ENCODE data around the gene SPTBN2.

Gene SPTBN2

GRCh38 chr11:66685276-66686099, 43.5 kb downstream of the SPTBN2 start:
- no peaks in the 10 kb centered on the region for H3K27me3 ChIP-seq (replicated peaks; ENCODE audit: control insufficient read depth, insufficient read depth, low read length)
- H3K36me3 ChIP-seq (ENCODE audit: control insufficient read depth, insufficient read depth, low read length) = no peaks in the 10 kb centered on the region
- no peak for DNase-seq (ENCODE audit: extremely low read depth, insufficient read length)
- H3K4me3 ChIP-seq (replicated peaks; ENCODE audit: low read depth, low read length) = no peak overlapping the region
- TF ChIP-seq CTCF (IDR thresholded peaks at IDR 0.05; ENCODE audit: insufficient read depth, low read length, poor library complexity, severe bottlenecking) = no peak

GRCh38 chr11:66684635-66685034, 44.4 kb downstream of the SPTBN2 start:
- Histone ChIP-seq H3K36me3 (ENCODE audit: control insufficient read depth, insufficient read depth, low read length) (no peaks in the 10 kb centered on the region), H3K4me3 (replicated peaks; ENCODE audit: low read depth, low read length) (no peak overlapping the region), H3K27me3 (replicated peaks; ENCODE audit: control insufficient read depth, insufficient read depth, low read length) (no peaks in the 10 kb centered on the region)
- no peak for DNase-seq (ENCODE audit: extremely low read depth, insufficient read length)
- no peak for TF ChIP-seq CTCF (IDR thresholded peaks at IDR 0.05; ENCODE audit: insufficient read depth, low read length, poor library complexity, severe bottlenecking)

- DNase-seq (ENCODE audit: extremely low read depth, insufficient read length) = no peak
- Histone ChIP-seq H3K27me3 (replicated peaks; ENCODE audit: control insufficient read depth, insufficient read depth, low read length) (no peaks in the 10 kb centered on the region), H3K36me3 (ENCODE audit: control insufficient read depth, insufficient read depth, low read length) (no peaks in the 10 kb centered on the region), H3K4me3 (replicated peaks; ENCODE audit: low read depth, low read length) (no peak overlapping the region)
- no peak for TF ChIP-seq CTCF (IDR thresholded peaks at IDR 0.05; ENCODE audit: insufficient read depth, low read length, poor library complexity, severe bottlenecking)
Observed at GRCh38 chr11:66683877-66684276, 45.1 kb downstream of the SPTBN2 start.

GRCh38 chr11:66680966-66681645, 47.9 kb downstream of the SPTBN2 start:
- no peak overlapping the region for H3K4me3 ChIP-seq (replicated peaks; ENCODE audit: low read depth, low read length)
- no peaks in the 10 kb centered on the region; the same call in 1 of the 2 replicates for H3K36me3 ChIP-seq (ENCODE audit: control insufficient read depth, insufficient read depth, low read length)
- no peak for TF ChIP-seq CTCF (IDR thresholded peaks at IDR 0.05; ENCODE audit: insufficient read depth, low read length, poor library complexity, severe bottlenecking)
- no peak for DNase-seq (ENCODE audit: extremely low read depth, insufficient read length)
- no peaks in the 10 kb centered on the region for H3K27me3 ChIP-seq (replicated peaks; ENCODE audit: control insufficient read depth, insufficient read depth, low read length)

- Histone ChIP-seq H3K36me3 (ENCODE audit: control insufficient read depth, insufficient read depth, low read length) (no peaks in the 10 kb centered on the region; the same call in none of the 2 replicates), H3K4me3 (replicated peaks; ENCODE audit: low read depth, low read length) (peak within 1 kb of the TSS; percentile 72), H3K27me3 (replicated peaks; ENCODE audit: control insufficient read depth, insufficient read depth, low read length) (no peaks in the 10 kb centered on the region)
- no peak for TF ChIP-seq CTCF (IDR thresholded peaks at IDR 0.05; ENCODE audit: insufficient read depth, low read length, poor library complexity, severe bottlenecking)
- peak; percentile 98 for DNase-seq (ENCODE audit: extremely low read depth, insufficient read length)
Observed at GRCh38 chr11:66677599-66678375, 51.2 kb downstream of the SPTBN2 start, which contains the start of gene RBM4B. RBM4B (minus strand) TSS chr11:66677887; CDS start chr11:66677079, 808 bp downstream.

All from GM06990 (cell line).